ENCODE data around the gene DPYSL4. TPM values are rescaled to one million over a fixed set of nuclear protein-coding genes. Genes with fewer than 3 reads are reported as not detected.

DPYSL4 gene
- total RNA-seq, 1 experiment from 2014 or later: 26.3 TPM

DNA sequence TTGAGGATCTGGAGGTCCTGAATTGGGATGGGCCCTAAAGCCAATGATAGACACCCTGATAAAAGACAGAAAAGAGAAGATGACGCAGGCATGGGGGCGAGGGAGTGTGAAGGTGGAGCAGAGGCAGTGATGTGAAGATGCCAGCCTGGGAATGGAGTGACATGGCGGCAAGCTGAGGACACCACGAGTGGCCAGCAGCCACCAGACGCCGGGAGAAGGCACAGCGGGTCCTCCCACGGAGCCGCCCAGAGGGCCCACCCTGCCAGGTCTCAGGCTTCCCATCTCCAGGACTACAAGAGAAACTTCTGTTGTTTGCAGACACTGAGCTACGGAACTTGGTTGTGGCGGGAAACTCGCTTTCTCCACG, 44.9 kb downstream of the DPYSL4 start:
- H3K9me3 ChIP-seq (ENCODE audit: control insufficient read depth, low read depth, low read length): no peaks in the 10 kb centered on the region
- no peak overlapping the region for H3K56ac ChIP-seq (ENCODE audit: insufficient read length, low read depth, low read length)
- H3T11ph ChIP-seq (ENCODE audit: low read length): no peak overlapping the region
- no peak for DNase-seq
- H2BK20ac ChIP-seq (ENCODE audit: low read depth, low read length, poor library complexity, severe bottlenecking): no peak overlapping the region
- no peak overlapping the region for H4K91ac ChIP-seq (ENCODE audit: insufficient read length, low read depth, low read length)
- no peaks in the 10 kb centered on the region for H3K23me2 ChIP-seq (ENCODE audit: insufficient read length, low read depth, low read length, poor library complexity, severe bottlenecking)
- H3K9ac ChIP-seq (ENCODE audit: extremely low read depth, insufficient read length, low read length): no peak overlapping the region
- peaks cover 6 to 16% of the 10 kb centered on the region in 2 experiments for H3K4me1 Mint-ChIP-seq
- H3K36me3 Mint-ChIP-seq (ENCODE audit: insufficient read depth in 1 of 3, low read depth in 3 of 3): peaks cover 4 to 5% (median 5%) of the 10 kb centered on the region in 3 experiments; a peak in 4 of 7 replicates
- no peak overlapping the region for H3K27ac Mint-ChIP-seq
- no peak overlapping the region for H2BK15ac ChIP-seq (ENCODE audit: low read depth, low read length)
- no peak overlapping the region for H4K5ac ChIP-seq (ENCODE audit: insufficient read length, low read depth, low read length)
- no peaks in the 10 kb centered on the region for H3K79me1 ChIP-seq (ENCODE audit: insufficient read depth, low read depth, low read length, poor library complexity, severe bottlenecking)
- H3K4me3 Mint-ChIP-seq: no peak overlapping the region
- no peaks in the 10 kb centered on the region for H3K9me3 Mint-ChIP-seq
- no peak overlapping the region for H2AFZ ChIP-seq (ENCODE audit: low read length)
- no peak overlapping the region for H3K4me2 ChIP-seq (ENCODE audit: insufficient read depth, insufficient read length, low read length)
- no peaks in the 10 kb centered on the region for H3K79me2 ChIP-seq (ENCODE audit: insufficient read depth, low read length)
- no peak overlapping the region for H2AK5ac ChIP-seq (ENCODE audit: insufficient read length, low read length)
- no peak overlapping the region for H3K4ac ChIP-seq (ENCODE audit: low read depth, low read length)
- no peaks in the 10 kb centered on the region for H3K27me3 Mint-ChIP-seq (ENCODE audit: low read depth)
- no peak overlapping the region for H2BK120ac ChIP-seq (ENCODE audit: low read depth, low read length, poor library complexity, severe bottlenecking)
- H2BK5ac ChIP-seq (ENCODE audit: insufficient read length, low read length): no peak overlapping the region
- no peak overlapping the region for H3K23ac ChIP-seq (ENCODE audit: insufficient read length, low read depth, low read length)
- TF ChIP-seq, protein P1, sequence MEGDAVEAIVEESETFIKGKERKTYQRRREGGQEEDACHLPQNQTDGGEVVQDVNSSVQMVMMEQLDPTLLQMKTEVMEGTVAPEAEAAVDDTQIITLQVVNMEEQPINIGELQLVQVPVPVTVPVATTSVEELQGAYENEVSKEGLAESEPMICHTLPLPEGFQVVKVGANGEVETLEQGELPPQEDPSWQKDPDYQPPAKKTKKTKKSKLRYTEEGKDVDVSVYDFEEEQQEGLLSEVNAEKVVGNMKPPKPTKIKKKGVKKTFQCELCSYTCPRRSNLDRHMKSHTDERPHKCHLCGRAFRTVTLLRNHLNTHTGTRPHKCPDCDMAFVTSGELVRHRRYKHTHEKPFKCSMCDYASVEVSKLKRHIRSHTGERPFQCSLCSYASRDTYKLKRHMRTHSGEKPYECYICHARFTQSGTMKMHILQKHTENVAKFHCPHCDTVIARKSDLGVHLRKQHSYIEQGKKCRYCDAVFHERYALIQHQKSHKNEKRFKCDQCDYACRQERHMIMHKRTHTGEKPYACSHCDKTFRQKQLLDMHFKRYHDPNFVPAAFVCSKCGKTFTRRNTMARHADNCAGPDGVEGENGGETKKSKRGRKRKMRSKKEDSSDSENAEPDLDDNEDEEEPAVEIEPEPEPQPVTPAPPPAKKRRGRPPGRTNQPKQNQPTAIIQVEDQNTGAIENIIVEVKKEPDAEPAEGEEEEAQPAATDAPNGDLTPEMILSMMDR (conservative IDR thresholded peaks at IDR 0.05): no peak
- H3K27me3 ChIP-seq (ENCODE audit: insufficient read depth, low read length): no peaks in the 10 kb centered on the region
- no peak overlapping the region for H3K18ac ChIP-seq (ENCODE audit: insufficient read length, low read depth, low read length)
- no peaks in the 10 kb centered on the region for H4K20me1 ChIP-seq (ENCODE audit: control insufficient read depth, insufficient read depth, insufficient read length)
- H3K14ac ChIP-seq (ENCODE audit: insufficient read depth, low read length): no peak overlapping the region
- H2BK12ac ChIP-seq (ENCODE audit: insufficient read length, low read depth, low read length): no peak overlapping the region
- H3K4me1 ChIP-seq (ENCODE audit: insufficient read depth, low read length): no peaks in the 10 kb centered on the region
- no CpG with 5 or more reads among the region's 13 CpGs for WGBS (ENCODE audit: extremely low coverage, insufficient read length, low lambda C conversion rate)
- no peak overlapping the region for H4K8ac ChIP-seq (replicated peaks; ENCODE audit: insufficient read length, low read depth, low read length)
- H3K27ac ChIP-seq (ENCODE audit: insufficient read length, low read depth, low read length): no peak overlapping the region

Measured in H9 (cell line).